Esophagus squamous epithelium (tissue), 5 donors: ENCODE results near the gene GADD45GIP1. TPM values are rescaled to one million over a fixed set of nuclear protein-coding genes. Genes with fewer than 3 reads are reported as not detected.
"Not testable (repeated sequence)": the region's sequence is repeated elsewhere in the genome, so short reads cannot be mapped to it uniquely, and the experiment has no call there.

Experiments used
- DNase-seq: peaks from one replicate; lab custom pipeline; 2025; lab: John Stamatoyannopoulos, UW
- H3K27ac ChIP-seq, 4 donors: fragments of 200-600 bp; sonication (generic); one replicate each; pipeline ENCODE4 v1.5.1; 2016 to 2019; ENCODE audit warnings: mild to moderate bottlenecking in 1 of 4
- H3K27me3 ChIP-seq, 4 donors: fragments of 200-600 bp; sonication (generic); 1 replicate in 3 of 4; 2 replicates in 1 of 4; pipeline versions ENCODE4 v1.5.1 to v1.6.0; 2017 to 2021; ENCODE audit warnings: antibody characterized with exemption in 1 of 4
- H3K36me3 ChIP-seq, 3 donors: fragments of 200-600 bp; sonication (generic); one replicate each; pipeline ENCODE4 v1.5.1; 2016 to 2019
- H3K4me1 ChIP-seq, 3 donors: fragments of 200-600 bp; sonication (generic); one replicate each; pipeline ENCODE4 v1.5.1; 2017 to 2019
- H3K4me3 ChIP-seq, 4 donors: fragments of 200-600 bp; sonication (generic); 1 replicate in 3 of 4; 2 replicates in 1 of 4; pipeline ENCODE4 v1.5.1; 2016 to 2019; ENCODE audit warnings: mild to moderate bottlenecking in 2 of 4, moderate library complexity in 1 of 4
- H3K9me3 ChIP-seq, 3 donors: fragments of 200-600 bp; sonication (generic); one replicate each; pipeline ENCODE4 v1.5.1; 2016 to 2019
- POLR2A ChIP-seq, 4 donors: fragments of 450-650 bp; IDR thresholded peaks; one replicate each; pipeline ENCODE4 v1.6.1; 2017; ENCODE audit warnings: antibody characterized with exemption in 4 of 4, mild to moderate bottlenecking in 4 of 4, moderate library complexity in 3 of 4
- WGBS, 2 donors: methylation state at CpG; one replicate each; pipeline ENCODE4 v1.1.5; 2018; 5-methylcytosine and 5-hydroxymethylcytosine counted together
- intact Hi-C: fragments of 100-400 bp; cut with DNase I; formaldehyde crosslinking; loops from one replicate; pipeline ENCODE4 v1.15.0; 2022
- total RNA-seq, 4 donors: library from RNA; depleted of rRNA; stranded (reverse); fragments of >200 nt; gene quantifications; one replicate each; pipeline ENCODE4 v1.1.0, GENCODE V29; 2016
- TF ChIP-seq, protein P1 (sequence below), 6 experiments: fragments of 450-650 bp in 4 of 6; fragments of 200-600 bp in 2 of 6; sonication (generic) in 2 of 6; IDR thresholded peaks; one replicate each; pipeline ENCODE4 v1.5.1; 2016 to 2019; ENCODE audit warnings: antibody characterized with exemption in 6 of 6, mild to moderate bottlenecking in 4 of 6, moderate library complexity in 4 of 6
- donor health status: DM: yes; HTN: yes; CAD: no.

Gene GADD45GIP1
- total RNA-seq, 4 donors from 2014 or later = 34.4 to 59.7 (median 44.9) TPM

DNA sequence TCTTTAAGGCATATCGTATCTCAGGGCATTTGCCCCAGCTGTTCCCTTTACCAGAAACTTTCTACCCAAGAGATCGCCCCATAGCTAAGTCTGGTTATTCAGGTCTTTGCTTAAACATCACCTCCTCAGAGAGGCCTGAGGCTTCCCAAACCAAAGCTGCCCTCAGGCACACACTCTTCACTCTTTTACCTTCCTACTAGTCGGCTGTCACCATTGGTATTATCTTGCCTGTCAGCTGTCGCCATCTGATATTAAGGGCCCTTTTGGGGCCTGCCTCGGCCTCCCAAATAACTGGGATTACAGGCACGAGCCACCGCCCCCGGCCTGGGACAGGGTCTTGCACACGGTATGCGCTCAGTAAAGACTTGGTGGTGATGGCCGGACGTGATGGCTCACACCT is 1.0 kb downstream of the GADD45GIP1 start:
- Histone ChIP-seq H3K27ac (peak overlapping the region; percentile 88 to 97 (median 92)), H3K4me1 (peaks cover 42 to 63% (median 43%) of the 10 kb centered on the region in 3 donors), H3K4me3 (peak overlapping the region; percentile 65 to 95 (median 86)), H3K36me3 (peaks cover 4 to 37% (median 23%) of the 10 kb centered on the region in 3 donors), H3K9me3 (no peaks in the 10 kb centered on the region), H3K27me3 (no peaks in the 10 kb centered on the region)
- WGBS, 2 donors = 22 to 35% methylated on average over 6 to 7 of the region's 12 CpGs
- TF ChIP-seq POLR2A (IDR thresholded peaks at IDR 0.05) = no peak
- TF ChIP-seq, protein P1, sequence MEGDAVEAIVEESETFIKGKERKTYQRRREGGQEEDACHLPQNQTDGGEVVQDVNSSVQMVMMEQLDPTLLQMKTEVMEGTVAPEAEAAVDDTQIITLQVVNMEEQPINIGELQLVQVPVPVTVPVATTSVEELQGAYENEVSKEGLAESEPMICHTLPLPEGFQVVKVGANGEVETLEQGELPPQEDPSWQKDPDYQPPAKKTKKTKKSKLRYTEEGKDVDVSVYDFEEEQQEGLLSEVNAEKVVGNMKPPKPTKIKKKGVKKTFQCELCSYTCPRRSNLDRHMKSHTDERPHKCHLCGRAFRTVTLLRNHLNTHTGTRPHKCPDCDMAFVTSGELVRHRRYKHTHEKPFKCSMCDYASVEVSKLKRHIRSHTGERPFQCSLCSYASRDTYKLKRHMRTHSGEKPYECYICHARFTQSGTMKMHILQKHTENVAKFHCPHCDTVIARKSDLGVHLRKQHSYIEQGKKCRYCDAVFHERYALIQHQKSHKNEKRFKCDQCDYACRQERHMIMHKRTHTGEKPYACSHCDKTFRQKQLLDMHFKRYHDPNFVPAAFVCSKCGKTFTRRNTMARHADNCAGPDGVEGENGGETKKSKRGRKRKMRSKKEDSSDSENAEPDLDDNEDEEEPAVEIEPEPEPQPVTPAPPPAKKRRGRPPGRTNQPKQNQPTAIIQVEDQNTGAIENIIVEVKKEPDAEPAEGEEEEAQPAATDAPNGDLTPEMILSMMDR (IDR thresholded peaks at IDR 0.05) = no peak
- intact Hi-C loops = no loop called here
- no peak for DNase-seq

DNA sequence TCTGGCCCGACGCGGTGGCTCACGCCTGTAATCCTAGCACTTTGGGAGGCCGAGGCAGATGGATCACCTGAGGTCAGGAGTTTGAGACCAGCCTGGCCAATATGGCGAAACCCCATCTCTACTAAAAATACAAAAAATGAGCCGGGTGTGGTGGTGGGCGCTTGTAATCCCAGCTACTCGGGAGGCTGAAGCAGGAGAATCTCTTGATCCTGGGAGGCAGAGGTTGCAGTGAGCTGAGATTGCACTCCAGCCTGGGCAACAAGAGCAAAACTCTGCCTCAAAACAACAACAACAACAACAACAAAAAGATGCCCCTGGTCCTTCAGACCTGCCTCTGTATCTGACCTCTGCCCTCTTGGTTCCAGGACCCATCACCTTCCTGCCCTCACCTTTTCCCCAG is 1.4 kb downstream of the GADD45GIP1 start:
- Histone ChIP-seq H3K36me3 (peaks cover 4 to 41% (median 27%) of the 10 kb centered on the region in 3 donors), H3K4me3 (peak overlapping the region in 2 of 4 donors; percentile 83 to 95), H3K4me1 (peaks cover 42 to 63% (median 43%) of the 10 kb centered on the region in 3 donors), H3K27ac (peak overlapping the region; percentile 88 to 97 (median 92))
- DNase-seq, H3K27me3 ChIP-seq, H3K9me3 ChIP-seq, intact Hi-C loops: not testable (repeated sequence)
- WGBS, 2 donors = 74 to 77% methylated on average over 7 to 9 of the region's 9 CpGs

DNA sequence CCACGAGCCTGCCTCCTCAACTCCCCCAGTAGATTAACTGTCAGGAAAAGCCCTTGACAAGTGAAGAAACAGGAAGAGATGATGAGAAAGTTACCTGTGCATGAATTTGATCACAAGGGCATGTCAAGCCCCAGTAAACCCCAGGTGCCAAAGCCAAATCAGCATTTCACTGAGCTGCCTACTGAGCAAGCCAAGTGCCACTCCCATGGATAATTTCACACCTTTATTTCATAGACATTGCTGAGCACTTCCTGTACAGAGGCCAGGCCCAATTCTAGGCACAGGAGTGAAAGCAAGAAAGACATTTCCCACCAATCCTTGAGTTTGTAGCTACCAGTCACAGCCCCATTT is 2.4 kb downstream of the GADD45GIP1 start:
- Histone ChIP-seq H3K4me1 (peaks cover 42 to 63% (median 43%) of the 10 kb centered on the region in 3 donors), H3K36me3 (peaks cover 7 to 51% (median 33%) of the 10 kb centered on the region in 3 donors), H3K27me3 (no peaks in the 10 kb centered on the region), H3K4me3 (no peak overlapping the region), H3K9me3 (no peaks in the 10 kb centered on the region), H3K27ac (peak overlapping the region; percentile 88 to 97 (median 92))
- WGBS, 2 donors = 0 to 20% methylated on average over 1 of the region's 1 CpG
- intact Hi-C loops = no loop called here
- TF ChIP-seq, protein P1 (IDR thresholded peaks at IDR 0.05) = no peak
- TF ChIP-seq POLR2A (IDR thresholded peaks at IDR 0.05) = no peak
- DNase-seq = no peak

DNA sequence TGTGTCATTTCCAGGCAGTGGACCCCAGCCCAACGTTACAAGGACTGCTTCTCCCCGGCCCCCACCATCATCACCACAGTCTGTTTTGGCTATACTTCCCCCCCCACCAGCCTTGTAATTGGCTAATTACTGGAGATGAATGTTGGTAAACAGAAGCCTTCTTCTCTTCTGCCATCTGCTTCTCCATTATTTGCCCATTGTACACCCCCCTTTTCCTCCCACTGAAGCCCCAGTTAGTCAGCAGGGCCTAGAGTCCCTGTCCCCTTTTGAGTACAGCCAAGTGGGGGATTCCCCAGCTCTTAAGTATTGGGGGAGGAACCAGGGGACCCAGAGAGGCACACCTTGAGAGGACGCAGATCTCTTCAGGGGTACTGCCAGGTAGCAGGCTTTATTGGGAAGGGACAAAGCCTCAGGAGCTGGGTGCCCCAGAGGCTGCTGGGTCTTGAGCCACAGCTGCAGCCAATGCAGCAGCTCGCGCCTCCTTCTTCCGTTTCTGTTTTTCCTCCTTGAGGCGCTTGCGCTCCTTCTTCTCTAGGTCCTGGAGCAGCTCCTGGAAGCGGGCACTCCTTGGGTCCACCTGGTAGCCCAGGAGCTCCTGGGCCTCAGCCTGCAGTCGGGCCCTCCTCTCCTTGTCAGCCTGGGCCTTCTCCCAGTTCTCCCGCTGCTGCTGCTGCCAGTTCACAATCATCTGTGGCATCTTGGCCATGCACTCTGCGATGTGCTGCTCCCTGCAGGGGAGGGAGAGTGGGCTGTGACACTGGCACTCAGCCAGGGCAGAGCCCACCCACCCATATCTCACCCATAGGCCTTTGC is 3.0 kb downstream of the GADD45GIP1 start:
- 59 to 72% methylated on average over 6 to 10 of the region's 12 CpGs for WGBS, 2 donors
- no peak for TF ChIP-seq POLR2A (IDR thresholded peaks at IDR 0.05)
- TF ChIP-seq, protein P1 (IDR thresholded peaks at IDR 0.05) = no peak
- DNase-seq = no peak
- H3K4me1 ChIP-seq = peaks cover 42 to 67% (median 43%) of the 10 kb centered on the region in 3 donors
- H3K27me3 ChIP-seq = no peaks in the 10 kb centered on the region
- H3K4me3 ChIP-seq = no peak overlapping the region
- peak overlapping the region; percentile 88 to 97 (median 92) for H3K27ac ChIP-seq
- no peaks in the 10 kb centered on the region for H3K9me3 ChIP-seq
- H3K36me3 ChIP-seq = peaks cover 9 to 57% (median 39%) of the 10 kb centered on the region in 3 donors
- intact Hi-C loops = no loop called here

DNA sequence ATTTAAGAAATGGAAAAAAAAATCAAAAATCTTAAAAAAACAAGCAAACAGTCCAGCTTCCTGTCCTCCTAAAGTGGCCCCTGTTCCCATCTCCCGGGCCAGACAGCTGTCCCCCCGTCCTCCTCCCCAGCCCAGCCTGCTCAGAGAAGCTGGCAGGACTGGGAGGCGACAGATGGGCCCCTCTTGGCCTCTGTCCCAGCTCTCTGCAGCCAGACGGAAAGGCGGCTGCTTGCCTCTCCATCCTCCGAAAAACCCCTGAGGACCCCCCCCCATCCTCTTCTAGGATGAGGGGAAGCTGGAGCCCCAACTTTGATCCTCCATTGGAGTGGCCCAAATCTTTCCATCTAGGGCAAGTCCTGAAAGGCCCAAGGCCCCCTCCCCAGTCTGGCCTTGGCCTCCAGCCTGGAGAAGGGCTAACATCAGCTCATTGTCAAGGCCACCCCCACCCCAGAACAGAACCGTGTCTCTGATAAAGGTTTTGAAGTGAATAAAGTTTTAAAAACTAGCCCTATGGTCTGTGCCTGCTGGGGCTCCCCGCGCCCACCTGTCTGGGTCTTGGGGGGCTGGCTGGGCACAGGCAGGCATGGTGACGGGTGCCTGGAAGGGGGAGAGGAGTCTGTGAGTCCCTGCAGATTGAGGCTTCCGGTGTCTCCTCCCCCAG is 3.8 kb downstream of the GADD45GIP1 start:
- no peak for TF ChIP-seq POLR2A (IDR thresholded peaks at IDR 0.05)
- TF ChIP-seq, protein P1 (IDR thresholded peaks at IDR 0.05) = no peak
- Histone ChIP-seq H3K27me3 (no peaks in the 10 kb centered on the region), H3K27ac (peak overlapping the region; percentile 88 to 97 (median 92)), H3K9me3 (no peaks in the 10 kb centered on the region), H3K36me3 (peaks cover 16 to 64% (median 46%) of the 10 kb centered on the region in 3 donors), H3K4me3 (no peak overlapping the region), H3K4me1 (peaks cover 42 to 73% (median 43%) of the 10 kb centered on the region in 3 donors)
- WGBS, 2 donors = 54 to 55% methylated on average over 8 to 11 of the region's 11 CpGs
- DNase-seq = no peak
- intact Hi-C loops = no loop called here
